Activated T-helper 1 cell treated with Interleukin-2 at 50 U/mL for 16 hours (primary cell): ENCODE results near the gene ZNF473.

Experiments used
- DNase-seq: peaks from one replicate; pipeline ENCODE4 v3.0.0-alpha.2; 2020; ENCODE audit warnings: low read depth

The ZNF473 gene

DNA sequence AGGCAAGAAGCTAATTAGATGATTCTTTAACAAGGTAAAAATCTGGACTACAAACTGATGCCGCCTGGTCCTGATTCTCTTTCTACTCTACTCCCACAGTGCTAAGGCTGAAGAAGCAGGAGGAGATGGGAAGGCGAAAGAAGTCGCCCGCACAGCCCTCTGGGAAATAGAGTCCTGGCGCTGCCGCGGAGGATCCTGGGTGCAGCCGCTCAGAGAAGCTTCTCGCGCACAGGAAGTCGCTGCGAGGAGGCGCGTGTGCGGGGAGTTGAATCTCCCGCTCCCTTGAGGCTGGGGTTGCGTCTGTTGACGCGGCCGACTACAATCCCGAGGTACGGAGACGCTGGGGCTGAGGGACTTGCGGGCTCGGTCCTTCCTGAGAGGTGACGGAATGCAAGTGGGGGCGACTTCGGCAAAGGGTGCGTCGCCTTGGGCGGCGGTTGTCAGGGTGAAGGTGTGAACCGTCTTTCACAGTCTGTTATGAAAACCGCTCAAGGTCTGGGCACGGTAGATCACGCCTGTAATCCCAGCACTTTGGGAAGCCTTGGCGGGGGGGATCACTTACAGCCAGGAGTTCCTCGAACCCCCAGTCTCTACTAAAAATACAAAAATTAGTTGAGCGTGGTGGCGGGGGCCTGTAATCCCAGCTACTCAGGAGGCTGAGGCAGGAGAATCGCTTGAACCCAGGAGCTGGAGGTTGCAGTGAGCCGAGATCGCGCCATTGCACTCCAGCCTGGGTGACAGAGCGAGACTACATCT lies at the start of gene ZNF473:
Gene ZNF473 (plus strand): TSS at position 212 of the 756 bp plus-strand sequence. CDS start 5,078 bp downstream, outside the sequence.
- DNase-seq, result peak; percentile 86

- DNase-seq, result no peak
Measured at GRCh38 chr19:49976496-49976895, 49.3 kb upstream of the ZNF473 start.

- no peak for DNase-seq
Measured at GRCh38 chr19:49977076-49977475, 48.7 kb upstream of the ZNF473 start.

DNA sequence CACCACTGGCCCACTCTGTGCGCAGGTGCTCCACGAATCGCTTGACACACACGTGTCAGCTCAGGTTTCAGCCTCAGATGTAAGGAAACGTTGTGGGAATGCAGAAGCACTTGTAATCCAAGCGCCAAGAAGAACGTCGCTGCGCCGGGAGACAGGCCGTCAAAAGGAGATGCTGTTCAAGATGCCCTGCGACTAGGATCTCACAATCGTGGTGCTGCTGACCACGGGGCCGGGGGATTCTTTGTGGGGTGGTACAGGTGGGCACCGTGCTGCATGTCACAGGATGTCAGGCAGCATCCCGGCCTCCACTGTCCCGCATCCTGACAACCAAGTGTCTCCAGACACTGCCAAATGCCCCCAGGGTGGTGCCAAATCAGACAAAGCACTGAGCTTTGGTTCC lies 47.9 kb upstream of the ZNF473 start:
- DNase-seq, result no peak

DNA sequence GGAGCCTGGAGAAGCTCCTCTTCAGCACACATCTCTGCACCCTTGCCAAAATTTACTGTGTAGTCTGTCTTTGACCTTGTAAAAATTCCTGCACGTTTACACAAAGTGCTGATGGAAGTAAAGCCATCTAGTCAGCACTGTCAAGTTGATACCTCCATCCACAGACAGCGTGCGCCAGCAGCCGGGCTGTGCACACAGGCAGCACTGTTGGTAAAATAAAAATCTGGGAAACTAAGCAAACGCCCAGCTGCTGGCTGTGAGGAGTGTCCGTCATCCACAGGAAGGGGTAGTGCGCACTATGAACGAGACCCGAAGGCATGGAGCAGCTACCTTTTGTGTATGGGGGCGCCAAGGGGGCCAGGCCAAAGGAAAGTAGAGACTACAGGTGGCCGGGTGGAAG lies 47.5 kb upstream of the ZNF473 start:
- no peak for DNase-seq

- DNase-seq, result no peak
Measured at GRCh38 chr19:49981603-49982593, 43.9 kb upstream of the ZNF473 start.

GRCh38 chr19:49983645-49984229 lies 42.1 kb upstream of the ZNF473 start:
- peak; percentile 55 for DNase-seq

DNA sequence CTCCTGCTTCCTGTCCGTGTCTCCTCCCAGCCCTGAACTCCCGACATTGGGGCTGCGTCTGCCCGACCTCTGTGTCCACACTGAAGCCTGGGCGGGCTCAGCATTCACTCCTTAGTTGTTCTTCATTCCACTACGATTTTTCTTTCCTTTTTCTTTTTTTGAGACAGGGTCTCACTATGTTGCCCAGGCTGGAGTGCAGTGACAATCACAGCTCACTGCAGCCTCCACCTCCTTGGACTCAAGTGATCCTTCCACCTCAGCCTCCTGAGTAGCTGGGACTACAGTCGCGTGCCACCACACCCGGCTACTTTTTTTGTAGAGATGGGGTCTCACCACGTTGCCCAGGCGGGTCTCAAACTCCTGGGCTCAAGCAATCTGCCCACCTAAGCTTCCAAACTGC lies 41.3 kb upstream of the ZNF473 start:
- no peak for DNase-seq

GRCh38 chr19:49985871-49986270 lies 39.9 kb upstream of the ZNF473 start:
- DNase-seq, result no peak

DNA sequence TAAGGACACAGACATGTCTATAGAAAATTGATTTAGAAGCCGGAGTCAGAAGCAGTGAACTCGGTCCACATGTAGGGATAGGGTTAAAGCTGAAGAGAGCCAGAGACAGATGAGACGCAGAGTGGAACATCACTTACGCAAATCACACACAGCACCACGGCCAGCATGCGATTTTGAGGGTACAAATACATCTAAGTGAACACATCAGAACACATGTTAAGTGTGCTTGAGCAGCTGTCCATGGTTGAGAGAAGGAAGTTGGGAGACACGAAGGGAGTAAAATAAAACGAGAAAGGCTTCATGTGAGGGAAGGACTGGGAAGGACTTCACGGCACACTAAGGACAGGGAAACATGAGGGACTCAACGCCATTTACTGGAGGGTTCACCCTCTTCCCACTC lies 39.5 kb upstream of the ZNF473 start:
- DNase-seq, result no peak

GRCh38 chr19:49987159-49987698 lies 38.6 kb upstream of the ZNF473 start:
- peak; percentile 49 for DNase-seq

DNA sequence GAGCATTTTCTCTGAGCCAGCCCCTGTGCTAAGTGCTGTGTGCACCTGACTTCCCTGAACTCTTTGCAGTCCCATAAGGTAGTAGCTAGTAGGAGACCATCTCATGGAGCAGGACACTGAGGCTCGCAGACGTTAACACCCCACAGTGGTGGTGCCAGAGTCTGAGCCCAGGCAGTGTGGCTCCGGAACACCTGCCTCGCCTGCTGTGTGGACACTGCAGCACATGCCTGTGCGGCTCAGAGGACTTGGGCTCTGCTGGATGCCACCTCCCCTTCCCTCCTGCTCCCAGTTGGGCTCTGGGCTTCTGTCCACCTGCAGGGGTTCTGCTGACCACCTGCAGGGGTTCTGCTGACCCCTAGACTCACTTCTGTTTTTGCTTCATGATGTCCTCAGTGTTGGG lies 37.8 kb upstream of the ZNF473 start:
- no peak for DNase-seq

GRCh38 chr19:49988433-49988832 lies 37.4 kb upstream of the ZNF473 start:
- no peak for DNase-seq

GRCh38 chr19:49997709-49998108 lies 28.1 kb upstream of the ZNF473 start:
- DNase-seq, result no peak

GRCh38 chr19:49999371-50000010 lies 26.3 kb upstream of the ZNF473 start:
- no peak for DNase-seq

DNA sequence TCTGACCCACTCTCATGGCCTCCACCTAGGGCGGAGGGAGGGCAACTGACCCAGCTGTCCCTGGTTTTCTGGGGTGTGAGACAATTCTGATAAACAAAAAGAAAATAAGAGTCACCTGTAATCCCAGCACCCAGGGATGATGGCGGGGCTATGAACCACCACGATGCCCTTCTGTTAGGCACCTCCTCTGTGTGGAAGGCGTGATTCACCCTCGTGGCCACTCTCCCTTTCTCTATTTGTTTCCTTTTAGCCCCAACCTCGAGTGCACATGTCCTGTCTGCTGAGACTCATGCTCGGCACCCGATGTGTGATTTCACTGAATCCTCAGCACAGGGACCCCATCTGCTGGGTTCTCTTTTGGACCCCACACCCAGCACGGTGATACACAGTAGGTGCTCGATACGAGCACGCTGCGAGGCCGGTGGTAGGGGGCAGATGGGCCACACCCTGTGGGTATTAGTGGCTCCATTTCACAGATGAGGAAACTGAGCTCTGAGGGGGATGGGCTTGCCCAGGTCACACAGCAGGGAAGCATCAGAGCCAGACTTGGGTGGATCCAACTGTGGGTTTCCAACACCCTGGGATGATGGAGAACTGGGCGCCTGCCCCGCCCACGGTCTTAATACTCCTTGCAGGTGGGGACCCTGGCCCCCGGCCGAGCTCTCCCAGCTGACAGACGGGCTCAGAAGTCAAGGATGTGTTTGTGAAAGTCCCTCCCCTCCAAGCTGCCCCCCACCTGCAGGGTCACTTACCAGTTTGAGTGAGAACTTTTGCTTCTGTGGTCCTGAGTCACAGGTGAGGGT lies 25.6 kb upstream of the ZNF473 start:
- no peak for DNase-seq

DNA sequence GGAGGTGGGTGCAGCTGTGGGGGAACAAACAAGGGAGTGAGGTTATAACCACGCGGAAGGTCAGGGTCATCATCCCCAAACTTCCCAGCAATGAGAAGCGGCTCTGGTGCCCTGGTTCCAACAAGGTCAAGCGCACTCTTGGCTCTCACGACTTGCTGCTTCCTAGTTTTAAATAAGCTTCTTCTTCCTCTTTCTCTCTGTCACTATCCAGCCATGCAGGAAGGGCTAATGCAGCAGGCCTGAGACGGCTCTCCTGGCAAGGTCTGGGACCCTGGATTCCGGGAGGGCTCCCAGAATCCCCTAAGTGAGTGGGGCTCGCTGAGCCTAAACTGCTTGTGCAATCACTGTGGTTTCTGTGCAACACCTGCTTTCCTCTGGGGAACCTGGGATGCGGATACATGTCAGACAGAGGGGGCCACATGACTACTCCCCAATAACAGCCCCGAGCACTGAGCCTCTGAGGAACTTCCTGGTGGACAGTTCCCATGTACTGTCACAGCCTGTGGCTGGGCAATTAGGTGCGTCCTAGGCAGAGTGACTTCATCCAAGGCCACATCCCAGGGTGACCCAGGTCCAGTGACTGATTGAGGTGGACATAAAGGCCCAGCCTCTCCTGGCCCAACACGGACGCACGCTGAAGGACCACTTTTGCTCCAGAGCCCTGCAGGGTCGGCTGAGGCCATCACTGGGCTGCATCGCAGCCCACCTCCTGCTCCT lies 24.8 kb upstream of the ZNF473 start:
- DNase-seq, result no peak

- no peak for DNase-seq
Measured at GRCh38 chr19:50001775-50002174, 24.0 kb upstream of the ZNF473 start.

GRCh38 chr19:50002386-50002960 lies 23.3 kb upstream of the ZNF473 start:
- no peak for DNase-seq

GRCh38 chr19:50003254-50003788 lies 22.5 kb upstream of the ZNF473 start:
- no peak for DNase-seq
